GM21447 (cell line): ENCODE results near the gene KCNG2.

ENCODE experiments used
- ATAC-seq: cut with Tn5 transposase; IDR thresholded peaks from one replicate; pipeline ENCODE4 v1.9.1; 2021; ENCODE audit not compliant: unreplicated experiment

The KCNG2 gene

DNA sequence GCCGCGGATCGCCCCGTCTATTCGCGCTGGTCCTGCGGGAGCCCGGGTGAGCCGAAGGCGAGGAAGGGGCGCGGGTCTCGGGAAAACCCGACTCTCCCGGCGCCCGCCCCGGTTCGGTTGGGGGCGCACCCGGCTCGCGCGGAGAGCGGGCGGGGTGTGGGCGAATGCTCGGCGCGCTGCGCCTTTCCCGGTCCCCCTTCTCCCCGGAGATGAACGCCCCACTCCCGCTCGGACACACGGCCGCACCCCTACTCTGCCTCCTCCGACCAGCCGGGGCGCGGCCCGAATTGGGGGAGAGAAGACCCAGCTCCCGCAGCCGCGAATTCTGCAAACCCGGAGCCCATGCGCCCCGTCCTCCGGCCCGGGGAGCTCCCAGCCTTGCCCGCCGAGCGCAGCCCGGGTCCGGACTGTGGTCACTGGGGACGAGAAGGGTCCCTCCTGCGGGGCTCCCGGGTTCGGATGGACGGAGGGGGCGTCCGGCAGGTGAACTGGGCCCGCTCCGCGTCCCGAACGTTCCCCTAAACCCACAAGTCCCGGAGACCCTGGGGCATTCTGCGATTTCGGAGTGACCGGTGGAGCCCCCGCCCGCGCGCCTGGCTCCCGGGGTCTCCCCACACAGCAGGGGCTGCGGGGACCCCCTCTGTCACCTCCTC, 734 bp downstream of the KCNG2 start:
- ATAC-seq: no peak

GRCh38 chr18:79798999-79799370, 1.2 kb downstream of the KCNG2 start:
- ATAC-seq: no peak

DNA sequence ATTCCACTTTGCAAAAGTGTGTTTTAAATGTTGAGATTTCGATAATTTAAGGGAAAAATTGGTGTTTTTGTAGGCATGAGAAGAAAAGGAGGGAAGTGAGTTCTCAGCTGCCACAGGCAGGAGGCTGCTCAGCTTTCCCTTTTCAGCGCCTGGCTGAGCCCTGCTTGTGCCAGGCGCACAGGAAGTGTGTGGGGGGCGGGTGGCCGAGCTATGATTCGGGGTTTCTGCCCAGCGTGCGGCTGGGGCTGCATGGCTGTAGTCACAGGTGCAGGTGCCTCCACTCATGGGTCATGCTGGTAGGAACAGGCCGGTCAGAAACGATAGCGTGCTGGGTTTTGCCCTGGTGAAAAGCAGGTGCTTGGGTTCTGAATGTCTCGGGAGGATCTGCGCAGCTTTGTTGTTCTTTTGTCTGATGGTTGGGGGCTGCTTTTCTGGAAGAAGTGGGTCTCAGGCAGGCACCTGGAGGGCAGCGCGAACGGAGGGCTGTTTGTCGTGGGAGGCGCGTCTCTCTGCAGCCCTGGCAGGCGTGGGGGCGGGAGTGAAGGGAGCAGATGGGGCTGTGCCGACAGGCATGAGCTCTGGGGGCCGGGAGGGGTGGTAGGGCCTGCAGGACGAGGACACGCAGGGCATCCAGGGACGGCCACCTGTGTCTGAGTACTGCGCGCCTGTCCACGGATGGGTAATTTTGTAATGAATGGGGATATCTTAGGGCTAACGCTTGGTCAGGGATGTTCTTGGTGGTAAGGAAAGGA, 2.1 kb downstream of the KCNG2 start:
- no peak for ATAC-seq

GRCh38 chr18:79800371-79801180, 2.8 kb downstream of the KCNG2 start:
- ATAC-seq: no peak

DNA sequence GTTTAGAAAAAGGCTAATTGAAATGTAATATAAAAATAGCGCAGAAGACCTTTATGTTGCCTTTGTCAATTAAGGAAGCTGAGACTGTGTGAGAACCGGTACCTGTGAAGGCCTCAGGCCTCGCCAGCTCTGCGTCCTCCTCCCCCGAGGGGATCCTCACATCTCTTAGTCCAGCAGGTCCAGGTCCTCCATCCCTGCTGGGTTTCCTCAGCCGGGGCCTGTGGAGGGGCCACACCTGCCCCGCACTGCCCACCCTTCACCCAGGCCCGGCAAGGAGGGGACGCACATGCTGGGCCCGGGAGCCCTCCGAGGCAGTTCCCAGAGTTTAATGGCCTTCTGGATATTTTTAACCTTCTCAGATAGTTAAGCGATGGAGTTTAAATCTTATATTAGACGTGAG, 3.5 kb downstream of the KCNG2 start:
- no peak for ATAC-seq

- ATAC-seq: no peak
Observed at GRCh38 chr18:79801641-79802040, 3.9 kb downstream of the KCNG2 start.

- ATAC-seq: no peak
Observed at GRCh38 chr18:79802298-79802697, 4.6 kb downstream of the KCNG2 start.

GRCh38 chr18:79803611-79804051, 5.9 kb downstream of the KCNG2 start:
- ATAC-seq: no peak

GRCh38 chr18:79804130-79804787, 6.5 kb downstream of the KCNG2 start:
- ATAC-seq: no peak

GRCh38 chr18:79805211-79805887, 7.6 kb downstream of the KCNG2 start:
- no peak for ATAC-seq

GRCh38 chr18:79805926-79806487, 8.3 kb downstream of the KCNG2 start:
- no peak for ATAC-seq

GRCh38 chr18:79806976-79807841, 9.5 kb downstream of the KCNG2 start:
- no peak for ATAC-seq

- no peak for ATAC-seq
Observed at GRCh38 chr18:79809482-79810192, 11.9 kb downstream of the KCNG2 start.

- ATAC-seq: no peak
Observed at GRCh38 chr18:79812052-79812451, 14.3 kb downstream of the KCNG2 start.

- ATAC-seq: no peak
Observed at GRCh38 chr18:79814373-79814772, 16.6 kb downstream of the KCNG2 start.

- no peak for ATAC-seq
Observed at GRCh38 chr18:79815657-79816056, 17.9 kb downstream of the KCNG2 start.

- no peak for ATAC-seq
Observed at GRCh38 chr18:79816092-79816491, 18.4 kb downstream of the KCNG2 start.

GRCh38 chr18:79816981-79817606, 19.4 kb downstream of the KCNG2 start:
- no peak for ATAC-seq
